HK-2 (cell line): ENCODE data around the gene ATP6V0E2.
A peak's percentile ranks its signal among the peaks of the same experiment; 100 is the strongest.

Experiments used
- DNase-seq: peaks from one replicate; pipeline ENCODE4 v3.0.0-alpha.2; 2018; ENCODE audit not compliant: unreplicated experiment

The ATP6V0E2 gene

GRCh38 chr7:149862156-149862555, 11.6 kb upstream of the ATP6V0E2 start:
- no peak for DNase-seq

DNA sequence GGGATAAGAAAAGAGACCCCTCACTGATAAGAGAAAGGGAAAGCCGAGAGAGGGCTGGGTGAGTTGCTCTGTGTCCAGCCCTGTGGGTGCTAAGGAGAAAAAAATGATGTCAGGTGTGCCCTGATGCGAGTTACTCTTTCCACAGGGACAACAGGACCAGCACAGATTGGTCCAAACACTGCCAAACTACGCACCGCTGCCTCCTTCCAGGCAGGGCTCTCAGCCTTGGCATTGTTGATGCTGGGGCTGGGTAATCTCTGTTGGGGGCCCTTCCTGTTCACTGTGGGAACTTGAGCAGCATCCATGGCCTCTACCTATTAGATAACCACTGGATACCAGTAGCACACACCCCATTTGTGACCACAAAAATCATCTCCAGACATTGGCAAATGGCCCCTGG, 10.3 kb upstream of the ATP6V0E2 start:
- DNase-seq = no peak

DNA sequence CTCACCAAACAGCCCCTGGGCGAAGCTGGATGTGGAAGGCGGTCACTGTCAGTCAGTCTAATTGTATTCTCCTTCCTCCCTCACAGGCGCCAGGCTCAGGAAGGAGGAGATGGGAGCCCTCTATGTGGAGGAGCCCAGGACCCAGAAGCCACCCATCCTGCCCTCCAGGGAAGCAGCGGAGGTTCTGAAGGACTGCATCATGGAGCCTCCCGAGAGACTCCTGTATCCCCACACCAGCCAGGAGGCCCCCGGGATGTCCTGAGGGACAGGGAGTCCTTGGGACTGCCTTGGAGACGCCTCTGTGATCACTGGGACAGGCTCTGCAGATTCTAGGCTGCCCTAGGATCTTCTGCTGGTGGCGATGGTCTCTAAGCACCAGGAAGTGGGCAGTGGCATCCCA, 9.7 kb upstream of the ATP6V0E2 start:
- no peak for DNase-seq

DNA sequence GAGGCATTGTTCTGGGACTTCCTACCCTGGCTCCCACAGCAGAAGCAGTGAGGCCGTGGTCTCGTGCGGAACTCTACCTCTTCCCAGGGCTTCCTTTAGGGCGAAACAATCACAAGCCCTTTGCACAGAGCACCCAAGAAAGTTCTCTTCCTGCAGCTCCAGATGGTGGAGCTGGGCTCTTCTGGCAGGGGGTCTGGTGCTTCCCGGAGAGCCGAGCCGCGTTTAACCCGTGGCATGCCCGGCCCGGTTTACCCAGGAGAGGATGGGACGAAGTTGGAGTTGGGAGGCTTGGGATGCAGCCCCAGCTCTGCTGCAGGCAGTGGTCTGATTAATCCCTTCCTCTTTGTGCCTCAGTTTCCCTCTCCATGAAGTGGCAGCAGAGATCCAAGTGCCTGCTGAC, 9.0 kb upstream of the ATP6V0E2 start:
- DNase-seq = no peak

GRCh38 chr7:149865437-149865836, 8.3 kb upstream of the ATP6V0E2 start:
- DNase-seq = no peak

- DNase-seq = no peak
These were observed 7.5 kb upstream of the ATP6V0E2 start for GRCh38 chr7:149866139-149866778.

GRCh38 chr7:149866779-149867447, 6.9 kb upstream of the ATP6V0E2 start:
- no peak for DNase-seq

DNA sequence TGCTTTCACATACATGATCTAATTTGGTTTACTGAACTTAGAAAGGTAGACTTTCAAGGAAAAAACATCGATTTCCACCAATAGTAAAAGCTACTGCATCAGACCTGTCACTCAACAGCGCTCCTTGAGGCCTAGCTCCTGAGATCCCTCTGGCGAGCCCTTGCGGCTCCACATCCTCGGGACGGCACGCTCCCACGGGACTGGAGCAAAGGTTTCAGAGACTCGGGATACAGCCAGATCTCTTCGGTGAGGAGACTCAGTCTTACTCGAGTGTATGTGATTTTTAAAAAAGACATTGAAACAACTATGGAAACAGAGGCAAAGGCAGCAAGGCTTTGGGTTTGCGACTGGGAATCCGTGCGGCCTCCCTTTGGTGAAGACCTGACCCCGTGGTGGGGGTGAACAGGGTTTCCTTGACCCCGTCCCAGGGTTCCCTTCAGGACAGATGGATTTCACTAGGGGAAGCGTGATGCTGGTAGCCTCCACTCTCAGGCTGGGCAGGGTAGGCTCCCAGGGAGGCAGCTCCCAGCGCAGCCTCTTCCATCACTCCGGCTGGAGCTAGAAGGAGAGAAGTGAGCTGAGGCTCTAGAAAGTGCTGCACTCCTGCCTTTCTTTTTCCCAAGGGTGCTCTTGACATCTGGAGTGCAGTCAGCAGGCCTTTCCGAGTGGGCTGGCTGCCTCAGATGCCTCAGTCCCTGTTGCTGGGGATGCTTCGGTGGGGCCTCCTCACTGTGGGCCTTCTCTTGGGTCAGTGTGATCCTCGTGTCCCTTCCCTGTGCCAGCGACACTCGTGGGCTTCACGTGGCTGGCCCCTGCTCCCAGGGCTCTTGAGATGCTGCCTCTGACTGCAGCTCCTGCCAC, 5.8 kb upstream of the ATP6V0E2 start:
- no peak for DNase-seq

- DNase-seq = no peak
These were observed 5.0 kb upstream of the ATP6V0E2 start for GRCh38 chr7:149868623-149869290.

DNA sequence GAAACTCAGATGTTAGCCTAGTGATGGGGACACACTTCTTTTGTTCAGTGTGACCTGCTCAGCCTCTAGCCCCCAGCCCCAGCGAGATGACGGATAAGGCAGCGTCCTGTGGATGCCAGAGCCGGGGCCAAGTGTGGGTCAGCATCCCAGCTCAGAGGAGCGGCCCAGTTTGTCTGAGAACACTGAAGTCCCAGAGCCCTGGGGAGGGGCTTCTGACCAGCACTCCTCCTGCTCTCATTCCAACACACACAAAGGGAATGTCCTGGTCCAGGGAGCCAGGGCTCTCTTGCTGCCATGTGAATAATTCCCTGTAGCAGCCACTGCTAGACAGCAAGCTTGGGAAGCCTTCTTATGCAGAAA, 4.5 kb upstream of the ATP6V0E2 start:
- no peak for DNase-seq

DNA sequence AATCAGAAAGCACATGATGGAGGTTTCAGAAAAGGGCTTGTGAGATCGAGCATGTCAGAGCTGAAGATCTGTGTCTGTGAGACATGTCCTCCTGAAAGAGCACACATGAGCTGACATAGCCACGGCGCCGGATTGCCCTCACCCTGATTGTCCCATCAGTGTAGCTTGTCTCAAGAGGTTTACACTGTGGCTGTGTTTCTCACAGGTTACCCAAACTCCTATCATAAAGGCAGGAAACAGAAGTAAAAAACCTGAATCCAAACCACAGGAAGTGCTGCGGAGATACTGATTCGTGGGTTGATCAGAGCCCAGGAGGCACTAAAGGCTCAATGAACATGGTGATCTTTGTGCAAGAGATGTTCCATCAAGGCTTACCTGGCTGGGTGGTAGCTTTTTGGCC, 3.9 kb upstream of the ATP6V0E2 start:
- no peak for DNase-seq

GRCh38 chr7:149870274-149870673, 3.5 kb upstream of the ATP6V0E2 start:
- DNase-seq = no peak

DNA sequence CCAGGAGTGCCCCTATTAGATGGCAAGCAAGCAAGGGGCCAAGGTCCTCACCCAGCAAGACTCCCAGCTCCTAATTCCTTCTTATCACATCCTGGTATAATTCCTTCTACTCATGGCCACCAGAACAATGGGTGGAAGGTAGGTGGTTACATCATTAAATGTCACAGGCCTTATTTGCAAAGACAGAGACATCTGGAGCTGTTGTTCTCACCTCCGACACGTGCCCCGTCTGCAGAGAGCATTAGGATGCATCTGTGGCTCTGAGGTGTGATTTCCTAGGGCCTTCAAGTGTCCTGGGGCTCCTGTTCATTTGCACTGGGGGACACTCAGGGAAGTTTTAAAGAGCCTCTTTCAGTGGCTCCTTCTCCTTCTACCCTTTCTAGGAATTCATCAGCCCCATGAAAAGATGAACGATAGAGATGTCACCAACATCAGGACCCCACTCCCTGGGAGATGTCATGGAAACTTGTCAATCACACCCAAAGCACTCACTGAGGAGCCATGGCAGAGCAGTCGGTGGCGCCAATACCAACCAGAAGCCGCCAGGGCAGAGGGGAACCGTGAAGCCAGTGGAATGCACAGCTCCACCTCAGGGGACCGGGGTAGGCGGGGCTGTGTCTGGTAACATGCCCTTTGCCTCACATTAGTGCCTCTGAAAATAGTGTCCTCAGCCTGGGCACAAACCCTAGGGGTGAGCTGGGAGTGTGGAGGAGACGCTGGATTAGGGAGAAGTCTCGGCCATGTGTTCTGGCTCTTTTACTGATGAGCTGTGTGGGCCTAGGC, 2.9 kb upstream of the ATP6V0E2 start:
- DNase-seq = no peak

DNA sequence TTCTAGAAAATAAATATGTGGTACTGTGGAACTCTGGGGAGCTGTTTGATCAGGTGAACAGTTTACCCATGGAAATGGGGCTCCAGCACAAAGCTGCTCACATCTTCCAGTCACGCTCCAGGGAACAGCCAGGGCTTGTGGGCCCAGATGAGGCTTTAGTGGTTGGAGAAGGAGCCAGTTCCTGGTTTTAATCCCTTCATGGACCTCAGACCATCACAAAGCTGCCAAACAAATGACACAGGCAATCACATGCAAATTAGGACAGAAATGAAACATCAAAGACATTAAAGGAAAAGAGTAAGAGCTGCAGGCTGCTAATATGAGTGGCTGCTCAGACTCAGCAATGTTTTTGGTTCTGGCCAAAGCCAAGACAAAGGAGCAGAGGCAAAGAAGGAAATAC, 2.2 kb upstream of the ATP6V0E2 start:
- DNase-seq = no peak

- DNase-seq = peak; percentile 75
These were observed 1.2 kb upstream of the ATP6V0E2 start for GRCh38 chr7:149872419-149873073.

GRCh38 chr7:149873970-149874643, 338 bp downstream of the ATP6V0E2 start:
- no peak for DNase-seq

- no peak for DNase-seq
These were observed 867 bp downstream of the ATP6V0E2 start for GRCh38 chr7:149874644-149875028.

DNA sequence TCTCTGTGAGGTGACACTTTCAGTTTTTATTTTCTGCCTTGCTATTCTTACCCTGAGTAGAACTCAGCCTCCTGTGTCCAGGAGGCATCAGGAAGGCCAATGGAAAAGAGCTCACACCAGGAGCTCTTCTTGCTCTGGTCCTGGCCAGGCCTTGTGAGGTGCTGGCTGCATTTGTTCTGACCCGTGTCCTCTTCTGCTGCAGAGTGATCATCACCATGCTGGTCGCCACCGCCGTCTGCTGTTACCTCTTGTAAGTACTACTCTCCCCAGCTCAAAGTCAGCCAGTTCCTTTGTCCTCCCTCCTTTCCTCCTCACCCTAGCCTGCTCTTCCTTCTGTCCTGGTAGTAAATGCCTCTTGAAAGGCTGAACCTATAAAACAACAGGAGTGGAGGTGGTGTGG, 1.6 kb downstream of the ATP6V0E2 start:
- DNase-seq = no peak

- DNase-seq = no peak
These were observed 4.2 kb downstream of the ATP6V0E2 start for GRCh38 chr7:149877890-149878522.

DNA sequence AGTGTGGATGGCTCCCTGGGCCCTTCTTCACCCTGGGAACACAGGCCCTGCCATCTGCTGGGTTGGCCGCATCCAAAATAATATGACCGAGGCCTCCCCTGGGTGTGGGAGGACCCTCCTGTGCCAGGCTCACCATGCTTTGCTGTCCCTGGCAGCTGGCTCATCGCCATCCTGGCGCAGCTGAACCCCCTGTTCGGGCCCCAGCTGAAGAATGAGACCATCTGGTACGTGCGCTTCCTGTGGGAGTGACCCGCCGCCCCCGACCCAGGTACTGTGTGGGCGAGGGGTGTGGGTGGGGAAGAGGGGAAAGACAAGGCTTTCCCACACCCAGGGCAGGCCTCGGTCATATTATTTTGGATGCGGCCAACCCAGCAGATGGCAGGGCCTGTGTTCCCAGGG, 4.8 kb downstream of the ATP6V0E2 start:
- DNase-seq = no peak
